ENCODE data around the gene MINDY3.

Gene MINDY3

DNA sequence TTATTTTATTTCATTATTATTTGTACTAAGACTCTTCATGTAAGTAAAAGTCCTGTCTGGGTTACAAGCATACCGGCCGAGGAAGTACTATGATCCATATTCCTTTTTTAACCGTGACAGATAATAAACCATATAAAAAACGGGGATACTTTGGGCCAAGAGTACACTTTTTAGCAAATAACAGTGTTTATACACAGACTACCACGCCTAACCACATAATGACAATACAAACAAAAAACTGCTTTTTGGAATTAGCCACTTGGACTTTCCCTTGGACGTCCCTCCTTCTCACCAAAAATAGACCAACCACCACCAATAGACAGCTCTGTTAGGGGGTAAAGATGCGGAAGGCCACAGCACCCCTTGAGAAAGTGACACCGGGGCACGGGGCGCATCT is 800 bp downstream of the MINDY3 start:
- no CpG with 5 or more reads among the region's 10 CpGs for WGBS (ENCODE audit: extremely low coverage, insufficient coverage, insufficient read length)
- H4K91ac ChIP-seq (ENCODE audit: low read depth, low read length), result no peak overlapping the region

DNA sequence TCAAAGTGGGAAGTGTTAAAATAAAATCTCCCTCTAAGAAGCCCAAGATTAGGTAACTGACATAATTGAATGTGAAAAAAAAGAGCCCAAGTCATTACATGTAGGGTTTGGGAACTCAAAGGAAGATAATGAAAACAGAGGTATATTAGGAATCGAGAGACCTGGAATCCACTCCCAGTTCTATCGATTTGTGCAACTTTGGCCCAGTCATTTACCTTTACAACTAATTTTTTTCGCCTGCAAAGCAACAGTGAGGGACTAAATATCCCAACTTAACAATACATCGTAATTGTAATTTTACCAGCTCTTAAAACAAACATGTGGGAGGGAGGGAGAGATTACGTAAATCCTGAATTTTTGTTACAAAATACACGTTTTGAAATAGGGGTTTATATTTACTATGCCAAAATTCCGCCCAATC is 1.4 kb downstream of the MINDY3 start:
- no peak overlapping the region for H2BK12ac ChIP-seq (ENCODE audit: low read length)
- no peak overlapping the region for H3K9ac ChIP-seq (ENCODE audit: low read length)
- no peak overlapping the region for H3K4me2 ChIP-seq (ENCODE audit: low read length)
- H3K9me3 ChIP-seq (ENCODE audit: insufficient read depth, low read depth, low read length), result peaks cover 2% of the 10 kb centered on the region
- no peak overlapping the region for H2BK120ac ChIP-seq (ENCODE audit: insufficient read depth, low read length, poor library complexity)
- WGBS (ENCODE audit: extremely low coverage, insufficient coverage, insufficient read length), result no CpG with 5 or more reads among the region's 7 CpGs
- no peak overlapping the region for H4K12ac ChIP-seq (ENCODE audit: low read depth, low read length)
- H3K79me2 ChIP-seq (ENCODE audit: control insufficient read depth, insufficient read depth, low read length, poor library complexity), result peaks cover 3% of the 10 kb centered on the region
- H4K91ac ChIP-seq (ENCODE audit: low read depth, low read length), result no peak overlapping the region
- no peak overlapping the region for H3K23ac ChIP-seq (ENCODE audit: low read length)
- H2AK5ac ChIP-seq (ENCODE audit: low read length), result no peak overlapping the region
- H3K4me1 ChIP-seq (ENCODE audit: control insufficient read depth in 1 of 2, insufficient read depth in 2 of 2, low read length in 2 of 2), result peaks cover 0 to 2% of the 10 kb centered on the region in 2 experiments
- H3K4me3 ChIP-seq (ENCODE audit: low read depth, low read length), result no peak overlapping the region
- H2AFZ ChIP-seq (ENCODE audit: insufficient read depth, low read length, poor library complexity), result no peak overlapping the region
- H2BK5ac ChIP-seq (ENCODE audit: low read depth, low read length, poor library complexity), result no peak overlapping the region
- H3K27me3 ChIP-seq (ENCODE audit: insufficient read depth, low read length), result no peaks in the 10 kb centered on the region
- no peaks in the 10 kb centered on the region for H3K36me3 ChIP-seq (ENCODE audit: control insufficient read depth in 1 of 2, insufficient read depth in 2 of 2, low read length in 2 of 2)
- peaks cover 4% of the 10 kb centered on the region for H3K79me1 ChIP-seq (ENCODE audit: low read length)
- H3K18ac ChIP-seq (ENCODE audit: low read length), result no peak overlapping the region
- no peak overlapping the region for H4K8ac ChIP-seq (ENCODE audit: low read depth, low read length)
- peak in 1 of 2 donors; percentile 51 for DNase-seq
- no peak overlapping the region for H3K14ac ChIP-seq (ENCODE audit: low read length)
- H3K27ac ChIP-seq (ENCODE audit: low read depth, low read length), result no peak overlapping the region
- no peak overlapping the region for H3K4ac ChIP-seq (ENCODE audit: low read depth, low read length)

More for the DNA sequence above, 800 bp downstream of the MINDY3 start:
- Histone ChIP-seq H3K4ac (ENCODE audit: low read depth, low read length) (peak overlapping the region; percentile 30), H3K18ac (ENCODE audit: low read length) (no peak overlapping the region), H2BK5ac (ENCODE audit: low read depth, low read length, poor library complexity) (no peak overlapping the region), H3K4me1 (ENCODE audit: control insufficient read depth in 1 of 2, insufficient read depth in 2 of 2, low read length in 2 of 2) (peaks cover 0 to 2% of the 10 kb centered on the region in 2 experiments), H3K9me3 (ENCODE audit: insufficient read depth, low read depth, low read length) (peaks cover 2% of the 10 kb centered on the region), H2BK120ac (ENCODE audit: insufficient read depth, low read length, poor library complexity) (no peak overlapping the region), H3K79me2 (ENCODE audit: control insufficient read depth, insufficient read depth, low read length, poor library complexity) (peaks cover 3% of the 10 kb centered on the region), H2BK12ac (ENCODE audit: low read length) (no peak overlapping the region), H3K9ac (ENCODE audit: low read length) (peak overlapping the region; percentile 61), H4K12ac (ENCODE audit: low read depth, low read length) (no peak overlapping the region), H3K4me3 (ENCODE audit: low read depth, low read length) (peak overlapping the region; percentile 93), H3K79me1 (ENCODE audit: low read length) (peaks cover 4% of the 10 kb centered on the region), H3K4me2 (ENCODE audit: low read length) (peak overlapping the region; percentile 94), H2AFZ (ENCODE audit: insufficient read depth, low read length, poor library complexity) (peak overlapping the region; percentile 65), H2AK5ac (ENCODE audit: low read length) (no peak overlapping the region), H3K27ac (ENCODE audit: low read depth, low read length) (no peak overlapping the region), H3K23ac (ENCODE audit: low read length) (no peak overlapping the region), H4K8ac (ENCODE audit: low read depth, low read length) (peak overlapping the region; percentile 88), H3K27me3 (ENCODE audit: insufficient read depth, low read length) (no peaks in the 10 kb centered on the region), H3K36me3 (ENCODE audit: control insufficient read depth in 1 of 2, insufficient read depth in 2 of 2, low read length in 2 of 2) (no peaks in the 10 kb centered on the region), H3K14ac (ENCODE audit: low read length) (no peak overlapping the region)
- DNase-seq, result no peak

DNA sequence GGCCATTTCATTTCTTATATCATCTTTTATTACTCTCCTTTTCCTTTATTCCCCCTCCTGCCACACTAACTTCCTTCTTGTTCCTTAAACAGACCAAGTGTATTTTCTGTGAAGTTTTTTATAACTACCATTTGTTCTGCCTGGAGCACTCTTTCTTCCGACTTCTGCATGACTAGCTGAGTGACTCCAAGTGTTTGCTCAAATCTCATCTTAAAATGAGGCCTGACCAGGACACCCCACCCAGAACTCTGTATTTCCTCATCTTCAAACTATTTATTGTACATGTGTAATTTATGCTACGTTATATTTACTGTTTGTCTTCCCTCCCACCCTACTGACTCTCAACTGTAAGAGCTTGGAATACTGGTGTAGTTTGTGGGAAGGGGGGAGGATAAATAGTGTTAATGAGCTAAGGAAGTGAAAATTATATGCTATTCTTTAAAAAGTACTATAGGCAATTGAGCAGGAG is 3.2 kb downstream of the MINDY3 start:
- no CpG with 5 or more reads among the region's 2 CpGs for WGBS (ENCODE audit: extremely low coverage, insufficient coverage, insufficient read length)
- H3K18ac ChIP-seq (ENCODE audit: low read length), result no peak overlapping the region
- no peak overlapping the region for H3K4me2 ChIP-seq (ENCODE audit: low read length)
- no peak overlapping the region for H2BK120ac ChIP-seq (ENCODE audit: insufficient read depth, low read length, poor library complexity)
- H3K27me3 ChIP-seq (ENCODE audit: insufficient read depth, low read length), result no peaks in the 10 kb centered on the region
- no peak overlapping the region for H2BK12ac ChIP-seq (ENCODE audit: low read length)
- H3K36me3 ChIP-seq (ENCODE audit: control insufficient read depth in 1 of 2, insufficient read depth in 2 of 2, low read length in 2 of 2), result no peaks in the 10 kb centered on the region
- no peak overlapping the region for H2AFZ ChIP-seq (ENCODE audit: insufficient read depth, low read length, poor library complexity)
- no peak overlapping the region for H3K27ac ChIP-seq (ENCODE audit: low read depth, low read length)
- H4K91ac ChIP-seq (ENCODE audit: low read depth, low read length), result no peak overlapping the region
- H3K4me3 ChIP-seq (ENCODE audit: low read depth, low read length), result no peak overlapping the region
- no peak overlapping the region for H4K12ac ChIP-seq (ENCODE audit: low read depth, low read length)
- no peak overlapping the region for H3K14ac ChIP-seq (ENCODE audit: low read length)
- H2AK5ac ChIP-seq (ENCODE audit: low read length), result no peak overlapping the region
- peaks cover 3% of the 10 kb centered on the region for H3K79me2 ChIP-seq (ENCODE audit: control insufficient read depth, insufficient read depth, low read length, poor library complexity)
- H3K9me3 ChIP-seq (ENCODE audit: insufficient read depth, low read depth, low read length), result peaks cover 2% of the 10 kb centered on the region
- no peak overlapping the region for H3K23ac ChIP-seq (ENCODE audit: low read length)
- H3K79me1 ChIP-seq (ENCODE audit: low read length), result peaks cover 4% of the 10 kb centered on the region
- H3K4ac ChIP-seq (ENCODE audit: low read depth, low read length), result no peak overlapping the region
- H3K9ac ChIP-seq (ENCODE audit: low read length), result no peak overlapping the region
- peaks cover 0 to 2% of the 10 kb centered on the region in 2 experiments for H3K4me1 ChIP-seq (ENCODE audit: control insufficient read depth in 1 of 2, insufficient read depth in 2 of 2, low read length in 2 of 2)
- H2BK5ac ChIP-seq (ENCODE audit: low read depth, low read length, poor library complexity), result no peak overlapping the region
- DNase-seq, result no peak
- H4K8ac ChIP-seq (ENCODE audit: low read depth, low read length), result no peak overlapping the region

DNA sequence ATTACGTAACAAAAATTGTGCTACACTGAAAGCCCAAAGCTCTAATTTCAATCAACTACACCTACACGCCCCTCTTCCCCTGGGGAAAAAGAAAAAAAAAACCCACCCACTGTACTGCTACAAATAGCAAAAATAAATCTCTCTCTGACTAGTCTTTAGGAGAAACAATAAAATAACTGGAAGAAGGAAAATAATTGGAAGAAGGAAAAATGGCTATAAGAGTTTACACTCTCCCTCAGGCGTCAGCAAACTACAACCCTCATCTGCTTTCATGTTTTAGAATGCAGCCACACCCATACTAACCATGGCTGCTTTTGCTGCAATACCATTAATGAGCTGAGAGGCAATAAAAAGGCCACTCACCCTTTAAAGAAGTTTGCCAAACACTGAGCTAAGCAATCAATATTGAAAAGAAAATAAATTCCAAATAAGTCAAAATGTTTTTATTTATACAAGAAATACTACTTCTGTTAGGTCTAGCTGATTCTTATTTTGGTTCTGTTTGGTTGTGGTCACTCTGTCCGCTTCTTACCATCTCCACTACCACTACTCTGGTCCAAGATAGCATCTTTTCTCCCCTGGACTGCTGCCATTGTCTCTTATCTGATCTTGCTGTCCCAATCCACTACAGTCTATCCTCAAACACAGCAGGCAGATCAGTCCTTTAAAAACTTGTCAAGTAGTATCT is 3.8 kb downstream of the MINDY3 start:
- H2BK12ac ChIP-seq (ENCODE audit: low read length), result no peak overlapping the region
- no peak overlapping the region for H3K18ac ChIP-seq (ENCODE audit: low read length)
- no peak overlapping the region for H4K8ac ChIP-seq (ENCODE audit: low read depth, low read length)
- no peak overlapping the region for H4K12ac ChIP-seq (ENCODE audit: low read depth, low read length)
- H4K91ac ChIP-seq (ENCODE audit: low read depth, low read length), result no peak overlapping the region
- H3K27me3 ChIP-seq (ENCODE audit: insufficient read depth, low read length), result no peaks in the 10 kb centered on the region
- no peak overlapping the region for H3K4me2 ChIP-seq (ENCODE audit: low read length)
- H3K4me1 ChIP-seq (ENCODE audit: control insufficient read depth in 1 of 2, insufficient read depth in 2 of 2, low read length in 2 of 2), result peaks cover 0 to 2% of the 10 kb centered on the region in 2 experiments
- H3K4ac ChIP-seq (ENCODE audit: low read depth, low read length), result no peak overlapping the region
- H3K9me3 ChIP-seq (ENCODE audit: insufficient read depth, low read depth, low read length), result peaks cover 2% of the 10 kb centered on the region
- no peak overlapping the region for H2BK5ac ChIP-seq (ENCODE audit: low read depth, low read length, poor library complexity)
- H3K14ac ChIP-seq (ENCODE audit: low read length), result no peak overlapping the region
- peaks cover 4% of the 10 kb centered on the region for H3K79me1 ChIP-seq (ENCODE audit: low read length)
- H2BK120ac ChIP-seq (ENCODE audit: insufficient read depth, low read length, poor library complexity), result no peak overlapping the region
- WGBS (ENCODE audit: extremely low coverage, insufficient coverage, insufficient read length), result no CpG with 5 or more reads among the region's 4 CpGs
- no peak overlapping the region for H2AK5ac ChIP-seq (ENCODE audit: low read length)
- H3K9ac ChIP-seq (ENCODE audit: low read length), result no peak overlapping the region
- no peak overlapping the region for H3K27ac ChIP-seq (ENCODE audit: low read depth, low read length)
- peaks cover 3% of the 10 kb centered on the region for H3K79me2 ChIP-seq (ENCODE audit: control insufficient read depth, insufficient read depth, low read length, poor library complexity)
- no peak overlapping the region for H3K23ac ChIP-seq (ENCODE audit: low read length)
- H3K36me3 ChIP-seq (ENCODE audit: control insufficient read depth in 1 of 2, insufficient read depth in 2 of 2, low read length in 2 of 2), result no peaks in the 10 kb centered on the region
- no peak overlapping the region for H3K4me3 ChIP-seq (ENCODE audit: low read depth, low read length)
- no peak overlapping the region for H2AFZ ChIP-seq (ENCODE audit: insufficient read depth, low read length, poor library complexity)
- peak; percentile 57 to 82 for DNase-seq
